Stimulated activated CD8-positive, alpha-beta memory T cell treated with anti-CD3 and anti-CD28 coated beads, Interleukin-7, amount 100 ng/mL, for 1 hour (primary cell): Measurements from ENCODE around the gene XIRP1.

Source experiments
- DNase-seq, 2 donors: peaks; one replicate each; pipeline ENCODE4 v3.0.0-alpha.2; 2020; ENCODE audit warnings: low read depth in 2 of 2

XIRP1 gene

GRCh38 chr3:39208463-39209055, 16.2 kb upstream of the XIRP1 start:
- DNase-seq = no peak

GRCh38 chr3:39207361-39208186, 15.2 kb upstream of the XIRP1 start:
- DNase-seq = no peak

- no peak for DNase-seq
These were observed 13.6 kb upstream of the XIRP1 start for GRCh38 chr3:39205919-39206516.

- DNase-seq = no peak
These were observed 12.7 kb upstream of the XIRP1 start for GRCh38 chr3:39205131-39205530.

GRCh38 chr3:39203860-39204259, 11.5 kb upstream of the XIRP1 start:
- no peak for DNase-seq

GRCh38 chr3:39203402-39203801, 11.0 kb upstream of the XIRP1 start:
- DNase-seq = no peak

GRCh38 chr3:39202094-39202493, 9.7 kb upstream of the XIRP1 start:
- DNase-seq = no peak

GRCh38 chr3:39196671-39197356, 4.4 kb upstream of the XIRP1 start:
- DNase-seq = no peak

GRCh38 chr3:39196034-39196433, 3.6 kb upstream of the XIRP1 start:
- DNase-seq = no peak

- no peak for DNase-seq
These were observed 996 bp upstream of the XIRP1 start for GRCh38 chr3:39193391-39193790.

GRCh38 chr3:39191773-39192172, 622 bp downstream of the XIRP1 start:
- DNase-seq = no peak

- DNase-seq = no peak
These were observed 1.3 kb downstream of the XIRP1 start for GRCh38 chr3:39191111-39191510.

- no peak for DNase-seq
These were observed 1.9 kb downstream of the XIRP1 start for GRCh38 chr3:39190281-39191025.

GRCh38 chr3:39189959-39190269, 2.5 kb downstream of the XIRP1 start:
- peak; percentile 11 to 27 for DNase-seq

GRCh38 chr3:39189150-39189958, 3.0 kb downstream of the XIRP1 start:
- no peak for DNase-seq

- DNase-seq = no peak
These were observed 3.9 kb downstream of the XIRP1 start for GRCh38 chr3:39188271-39189149.

GRCh38 chr3:39187372-39188155, 4.8 kb downstream of the XIRP1 start:
- no peak for DNase-seq

- no peak for DNase-seq
These were observed 5.7 kb downstream of the XIRP1 start for GRCh38 chr3:39186692-39187151.
